ENCODE measurements around the gene MT1G.
A peak's percentile ranks its signal among the peaks of the same experiment; 100 is the strongest.
"Not testable (repeated sequence)": the region's sequence is repeated elsewhere in the genome, so short reads cannot be mapped to it uniquely, and the experiment has no call there.

The MT1G gene

GRCh38 chr16:56632156-56632847 lies 35.6 kb downstream of the MT1G start, which contains the start of gene MT1M:
Gene MT1M, plus strand, starts transcription at chr16:56632659. Its CDS starts 73 bp downstream, at chr16:56632732.
- intact Hi-C loops (cut with micrococcal nuclease): no loop called here
- H3K9me3 Mint-ChIP-seq: no peaks in the 10 kb centered on the region

GRCh38 chr16:56631832-56632155 lies 36.1 kb downstream of the MT1G start:
- H3K27ac Mint-ChIP-seq: no peak overlapping the region
- peaks cover 91% of the 10 kb centered on the region for H3K27me3 Mint-ChIP-seq
- no peaks in the 10 kb centered on the region for H3K36me3 Mint-ChIP-seq (ENCODE audit: low read depth)
- H3K4me1 Mint-ChIP-seq (ENCODE audit: low read depth): peaks cover 22% of the 10 kb centered on the region
- H3K4me3 Mint-ChIP-seq: peak overlapping the region; percentile 69
- intact Hi-C loops (cut with micrococcal nuclease): no loop called here
- H3K9me3 Mint-ChIP-seq: no peaks in the 10 kb centered on the region

More at GRCh38 chr16:56632156-56632847, 35.6 kb downstream of the MT1G start, which contains the start of gene MT1M:
- H3K4me1 Mint-ChIP-seq (ENCODE audit: low read depth): peaks cover 22% of the 10 kb centered on the region
- H3K27me3 Mint-ChIP-seq: peaks cover 91% of the 10 kb centered on the region
- H3K4me3 Mint-ChIP-seq: peak within 1 kb of the TSS; percentile 69
- no peak within 1 kb of the TSS for H3K27ac Mint-ChIP-seq
- H3K36me3 Mint-ChIP-seq (ENCODE audit: low read depth): no peaks in the 10 kb centered on the region

- Mint-ChIP-seq H3K36me3 (ENCODE audit: low read depth) (no peaks in the 10 kb centered on the region), H3K27me3 (peaks cover 91% of the 10 kb centered on the region), H3K4me3 (no peak overlapping the region), H3K4me1 (ENCODE audit: low read depth) (peaks cover 25% of the 10 kb centered on the region), H3K27ac (no peak overlapping the region), H3K9me3 (no peaks in the 10 kb centered on the region)
- intact Hi-C loops (cut with micrococcal nuclease): no loop called here
Observed at GRCh38 chr16:56631197-56631596, 36.7 kb downstream of the MT1G start.

GRCh38 chr16:56630134-56630533 lies 37.7 kb downstream of the MT1G start:
- intact Hi-C loops (cut with micrococcal nuclease): no loop called here
- no peak overlapping the region for H3K4me3 Mint-ChIP-seq
- H3K4me1 Mint-ChIP-seq (ENCODE audit: low read depth): peaks cover 34% of the 10 kb centered on the region
- no peaks in the 10 kb centered on the region for H3K9me3 Mint-ChIP-seq
- peaks cover 92% of the 10 kb centered on the region for H3K27me3 Mint-ChIP-seq
- H3K27ac Mint-ChIP-seq: no peak overlapping the region
- H3K36me3 Mint-ChIP-seq (ENCODE audit: low read depth): no peaks in the 10 kb centered on the region

GRCh38 chr16:56629531-56629930 lies 38.3 kb downstream of the MT1G start:
- H3K27me3 Mint-ChIP-seq: peaks cover 92% of the 10 kb centered on the region
- H3K36me3 Mint-ChIP-seq (ENCODE audit: low read depth): no peaks in the 10 kb centered on the region
- H3K4me1 Mint-ChIP-seq (ENCODE audit: low read depth): peaks cover 34% of the 10 kb centered on the region
- intact Hi-C loops (cut with micrococcal nuclease): no loop called here
- H3K9me3 Mint-ChIP-seq: no peaks in the 10 kb centered on the region
- H3K27ac Mint-ChIP-seq: no peak overlapping the region
- H3K4me3 Mint-ChIP-seq: no peak overlapping the region

GRCh38 chr16:56628486-56629350 lies 39.1 kb downstream of the MT1G start:
- Mint-ChIP-seq H3K36me3 (ENCODE audit: low read depth) (no peaks in the 10 kb centered on the region), H3K27me3 (peaks cover 89% of the 10 kb centered on the region), H3K9me3 (no peaks in the 10 kb centered on the region), H3K4me3 (no peak overlapping the region), H3K27ac (no peak overlapping the region), H3K4me1 (ENCODE audit: low read depth) (peaks cover 35% of the 10 kb centered on the region)
- intact Hi-C loops (cut with micrococcal nuclease): no loop called here

GRCh38 chr16:56626685-56627084 lies 41.2 kb downstream of the MT1G start:
- no peak overlapping the region for H3K4me3 Mint-ChIP-seq
- no peaks in the 10 kb centered on the region for H3K36me3 Mint-ChIP-seq (ENCODE audit: low read depth)
- no peak overlapping the region for H3K27ac Mint-ChIP-seq
- peaks cover 82% of the 10 kb centered on the region for H3K27me3 Mint-ChIP-seq
- no peaks in the 10 kb centered on the region for H3K9me3 Mint-ChIP-seq
- H3K4me1 Mint-ChIP-seq (ENCODE audit: low read depth): peaks cover 22% of the 10 kb centered on the region
- intact Hi-C loops (cut with micrococcal nuclease): no loop called here

GRCh38 chr16:56625943-56626654 lies 41.8 kb downstream of the MT1G start:
- intact Hi-C loops (cut with micrococcal nuclease): no loop called here
- peaks cover 81% of the 10 kb centered on the region for H3K27me3 Mint-ChIP-seq
- peak overlapping the region; percentile 65 for H3K27ac Mint-ChIP-seq
- H3K4me1 Mint-ChIP-seq (ENCODE audit: low read depth): peaks cover 20% of the 10 kb centered on the region
- H3K36me3 Mint-ChIP-seq (ENCODE audit: low read depth): no peaks in the 10 kb centered on the region
- peak overlapping the region; percentile 84 for H3K4me3 Mint-ChIP-seq
- H3K9me3 Mint-ChIP-seq: no peaks in the 10 kb centered on the region

- peak within 1 kb of the TSS; percentile 84 for H3K4me3 Mint-ChIP-seq
- H3K27me3 Mint-ChIP-seq: peaks cover 75% of the 10 kb centered on the region
- peaks cover 20% of the 10 kb centered on the region for H3K4me1 Mint-ChIP-seq (ENCODE audit: low read depth)
- H3K9me3 Mint-ChIP-seq: no peaks in the 10 kb centered on the region
- H3K27ac Mint-ChIP-seq: peak within 1 kb of the TSS; percentile 65
- no peaks in the 10 kb centered on the region for H3K36me3 Mint-ChIP-seq (ENCODE audit: low read depth)
- intact Hi-C loops (cut with micrococcal nuclease): no loop called here
Observed at GRCh38 chr16:56625140-56625942, 42.5 kb downstream of the MT1G start, which contains the start of gene MT1E. Gene MT1E, plus strand, starts transcription at chr16:56625781. Its CDS starts 71 bp downstream, at chr16:56625852.

GRCh38 chr16:56623637-56624036 lies 44.2 kb downstream of the MT1G start:
- peaks cover 20% of the 10 kb centered on the region for H3K4me1 Mint-ChIP-seq (ENCODE audit: low read depth)
- intact Hi-C loops (cut with micrococcal nuclease): no loop called here
- H3K36me3 Mint-ChIP-seq (ENCODE audit: low read depth): no peaks in the 10 kb centered on the region

GRCh38 chr16:56623184-56623583 lies 44.7 kb downstream of the MT1G start:
- Mint-ChIP-seq H3K27me3 (peaks cover 76% of the 10 kb centered on the region), H3K4me1 (ENCODE audit: low read depth) (peaks cover 20% of the 10 kb centered on the region)
- H3K9me3 Mint-ChIP-seq; H3K27ac Mint-ChIP-seq; H3K4me3 Mint-ChIP-seq; intact Hi-C loops (cut with micrococcal nuclease); H3K36me3 Mint-ChIP-seq (ENCODE audit: low read depth): not testable (repeated sequence)

More at GRCh38 chr16:56623637-56624036, 44.2 kb downstream of the MT1G start:
- Mint-ChIP-seq H3K9me3 (no peaks in the 10 kb centered on the region), H3K27me3 (peaks cover 76% of the 10 kb centered on the region), H3K27ac (no peak overlapping the region), H3K4me3 (no peak overlapping the region)

GRCh38 chr16:56621665-56622445 lies 46.0 kb downstream of the MT1G start:
- intact Hi-C loops (cut with micrococcal nuclease): not testable (repeated sequence)

More at GRCh38 chr16:56621665-56622445, 46.0 kb downstream of the MT1G start:
- not testable (repeated sequence) for H3K4me3 Mint-ChIP-seq; H3K9me3 Mint-ChIP-seq; H3K27ac Mint-ChIP-seq; H3K36me3 Mint-ChIP-seq (ENCODE audit: low read depth)
- Mint-ChIP-seq H3K4me1 (ENCODE audit: low read depth) (peaks cover 33% of the 10 kb centered on the region), H3K27me3 (peaks cover 80% of the 10 kb centered on the region)

All from dendritic cell treated with granulocyte-macrophage colony-stimulating factor and Interleukin-4, amounts not matched to agents 40 ng/mL and 50 ng/mL, for 4 days (primary cell).